Epidermal melanocyte (primary cell): ENCODE data around the gene TRPM3.

Experiments
- DNase-seq: peaks from one replicate; pipeline ENCODE4 v3.0.0; 2011; ENCODE audit warnings: low spot score; ENCODE audit not compliant: insufficient read length

The TRPM3 gene

GRCh38 chr9:70614786-70615463 is 506.5 kb downstream of the TRPM3 start:
- DNase-seq, result no peak

- DNase-seq, result no peak
These were observed 508.2 kb downstream of the TRPM3 start for GRCh38 chr9:70613024-70613768.

GRCh38 chr9:70610287-70610644 is 511.2 kb downstream of the TRPM3 start:
- DNase-seq, result no peak

GRCh38 chr9:70609542-70610286 is 511.7 kb downstream of the TRPM3 start:
- DNase-seq, result peak; percentile 28

GRCh38 chr9:70609011-70609410 is 512.4 kb downstream of the TRPM3 start:
- no peak for DNase-seq

GRCh38 chr9:70607926-70608325 is 513.5 kb downstream of the TRPM3 start:
- DNase-seq, result no peak

GRCh38 chr9:70607329-70607728 is 514.1 kb downstream of the TRPM3 start:
- DNase-seq, result no peak

- no peak for DNase-seq
These were observed 518.4 kb downstream of the TRPM3 start for GRCh38 chr9:70603020-70603411.

- DNase-seq, result peak; percentile 56
These were observed 519.0 kb downstream of the TRPM3 start for GRCh38 chr9:70602321-70603019.

GRCh38 chr9:70601000-70601951 is 520.1 kb downstream of the TRPM3 start:
- DNase-seq, result peak; percentile 81

- no peak for DNase-seq
These were observed 520.9 kb downstream of the TRPM3 start for GRCh38 chr9:70600506-70600905.

GRCh38 chr9:70597886-70598285 is 523.5 kb downstream of the TRPM3 start:
- DNase-seq, result no peak

GRCh38 chr9:70595211-70595610 is 526.2 kb downstream of the TRPM3 start:
- no peak for DNase-seq

GRCh38 chr9:70594386-70594944 is 527.0 kb downstream of the TRPM3 start:
- no peak for DNase-seq

- no peak for DNase-seq
These were observed 528.2 kb downstream of the TRPM3 start for GRCh38 chr9:70593241-70593640.

GRCh38 chr9:70590315-70590677 is 531.1 kb downstream of the TRPM3 start:
- peak; percentile 60 for DNase-seq

GRCh38 chr9:70589571-70590314 is 531.7 kb downstream of the TRPM3 start:
- no peak for DNase-seq

- no peak for DNase-seq
These were observed 532.4 kb downstream of the TRPM3 start for GRCh38 chr9:70588999-70589398.

- DNase-seq, result no peak
These were observed 533.0 kb downstream of the TRPM3 start for GRCh38 chr9:70588381-70588780.

- no peak for DNase-seq
These were observed 534.2 kb downstream of the TRPM3 start for GRCh38 chr9:70587201-70587600.
